Measurements from ENCODE around the gene CXCL12. TPM values are rescaled to one million over a fixed set of nuclear protein-coding genes. Genes with fewer than 3 reads are reported as not detected.

CXCL12 gene
- total RNA-seq, 1 experiment from 2014 or later = 0.47 TPM

- POLR2A ChIA-PET (ENCODE audit: unreplicated experiment) = no interaction called here
- no peaks in the 10 kb centered on the region for H3K36me3 ChIP-seq (ENCODE audit: low read depth, low read length)
- no peaks in the 10 kb centered on the region for H3K4me1 ChIP-seq (ENCODE audit: insufficient read depth, low read length)
- CTCF ChIA-PET = no interaction called here
- H3K9me3 ChIP-seq (ENCODE audit: low read length) = 0 out of 2 replicates have a peak, but pooled peaks cover 2% of the 10 kb centered on the region
- TF ChIP-seq CTCF (conservative IDR thresholded peaks at IDR 0.05; ENCODE audit: low read depth, low read length) (no peak), EZH2 (IDR thresholded peaks at IDR 0.05; ENCODE audit: low read length, unreplicated experiment) (no peak), EZH2phosphoT487 (IDR thresholded peaks at IDR 0.05; ENCODE audit: borderline replicate concordance, low read length) (no peak)
- no peak overlapping the region for H3K9ac ChIP-seq (ENCODE audit: low read length)
- BruUV-seq (replicated peaks) = no TSS peak
- no peak overlapping the region for H3K4me3 ChIP-seq (ENCODE audit: low read length)
- no peaks in the 10 kb centered on the region for H3F3A ChIP-seq (ENCODE audit: low read length, unreplicated experiment)
- no peak for DNase-seq
- H3K79me2 ChIP-seq (ENCODE audit: low read length) = no peaks in the 10 kb centered on the region
- no peak overlapping the region for H2AFZ ChIP-seq (ENCODE audit: low read length)
- ATAC-seq = no peak
- no peak overlapping the region for H3K4me2 ChIP-seq (ENCODE audit: low read length)
- no peaks in the 10 kb centered on the region for H4K20me1 ChIP-seq (ENCODE audit: low read length)
- peaks cover 62% of the 10 kb centered on the region for H3K27me3 ChIP-seq (ENCODE audit: low read length)
- intact Hi-C loops (cut with micrococcal nuclease) = no loop called here
- no peak overlapping the region for H3K27ac ChIP-seq (ENCODE audit: low read length)
- no peaks in the 10 kb centered on the region for H3K9me2 ChIP-seq (replicated peaks; ENCODE audit: low read length)
Measured at GRCh38 chr10:44399659-44400451, 15.0 kb upstream of the CXCL12 start.

DNA sequence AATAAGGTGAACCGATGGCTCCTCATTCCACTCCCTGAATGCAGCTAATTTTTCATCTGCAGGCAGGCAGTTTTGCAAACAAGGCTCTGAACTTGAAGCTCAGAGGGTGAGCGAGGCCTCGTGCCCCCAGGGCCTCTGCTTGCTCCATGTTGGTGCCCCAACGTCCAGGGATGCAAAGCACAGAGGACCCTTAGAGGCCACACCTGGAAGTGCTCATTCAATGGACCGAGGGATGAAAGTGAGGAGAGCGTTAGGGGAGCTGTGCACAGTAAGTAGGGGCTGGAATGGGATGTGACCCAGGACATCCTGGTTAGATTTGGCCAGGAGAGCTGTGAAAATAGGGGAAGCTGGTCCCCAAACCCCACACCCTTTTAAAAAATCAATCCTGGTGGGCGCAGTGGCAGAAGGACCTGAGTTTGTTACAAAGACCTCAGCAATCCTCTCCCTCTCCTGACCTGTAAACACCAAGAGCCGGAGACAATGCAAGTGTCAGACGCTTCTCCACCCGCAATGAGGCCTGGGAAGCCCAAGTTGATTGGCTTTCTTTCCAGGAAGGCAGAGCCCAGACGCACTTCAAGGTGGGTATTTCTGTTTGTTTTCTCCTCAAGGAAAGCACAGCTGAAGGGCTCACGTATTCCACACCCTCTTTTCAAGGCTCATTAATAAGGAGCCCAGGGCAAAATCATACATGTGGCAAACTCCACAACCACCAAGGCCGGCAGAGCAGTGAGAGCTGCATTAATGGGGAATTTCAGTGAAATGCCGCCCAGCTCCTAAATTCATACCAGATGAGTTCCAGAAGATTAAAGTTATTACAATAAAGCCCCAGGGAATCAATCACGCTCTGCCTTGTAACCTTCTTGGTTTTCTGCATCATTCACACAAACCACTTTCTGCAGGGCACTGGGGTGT, 14.1 kb upstream of the CXCL12 start:
- DNase-seq = no peak
- peaks cover 63% of the 10 kb centered on the region for H3K27me3 ChIP-seq (ENCODE audit: low read length)
- H3K4me1 ChIP-seq (ENCODE audit: insufficient read depth, low read length) = no peaks in the 10 kb centered on the region
- ATAC-seq = no peak
- no peak overlapping the region for H3K4me2 ChIP-seq (ENCODE audit: low read length)
- no peak for TF ChIP-seq CTCF (conservative IDR thresholded peaks at IDR 0.05; ENCODE audit: low read depth, low read length)
- TF ChIP-seq EZH2phosphoT487 (IDR thresholded peaks at IDR 0.05; ENCODE audit: borderline replicate concordance, low read length) = no peak
- H3K4me3 ChIP-seq (ENCODE audit: low read length) = no peak overlapping the region
- intact Hi-C loops (cut with micrococcal nuclease) = no loop called here
- ChIA-PET CTCF (no interaction called here), POLR2A (ENCODE audit: unreplicated experiment) (no interaction called here)
- H3F3A ChIP-seq (ENCODE audit: low read length, unreplicated experiment) = no peaks in the 10 kb centered on the region
- no TSS peak for BruUV-seq (replicated peaks)
- no peaks in the 10 kb centered on the region for H3K9me2 ChIP-seq (replicated peaks; ENCODE audit: low read length)
- no peak overlapping the region for H3K9ac ChIP-seq (ENCODE audit: low read length)
- H4K20me1 ChIP-seq (ENCODE audit: low read length) = no peaks in the 10 kb centered on the region
- no peaks in the 10 kb centered on the region for H3K79me2 ChIP-seq (ENCODE audit: low read length)
- no peaks in the 10 kb centered on the region for H3K9me3 ChIP-seq (ENCODE audit: low read length)
- no peak overlapping the region for H3K27ac ChIP-seq (ENCODE audit: low read length)
- no peak overlapping the region for H2AFZ ChIP-seq (ENCODE audit: low read length)
- no peaks in the 10 kb centered on the region for H3K36me3 ChIP-seq (ENCODE audit: low read depth, low read length)
